T-helper 1 cell treated with Interleukin-12 subunit alpha and Interleukin-12 subunit beta and Interleukin-4 antibody, amounts not matched to agents 30 μg/mL and 1 μg/mL, for 36 hours (primary cell): ENCODE data around the gene TYW1B.
A peak's percentile ranks its signal among the peaks of the same experiment; 100 is the strongest.
"Not testable (repeated sequence)": the region's sequence is repeated elsewhere in the genome, so short reads cannot be mapped to it uniquely, and the experiment has no call there.

ENCODE experiments used
- H3K27ac Mint-ChIP-seq: one replicate; pipeline ENCODE4 v1.8.0; 2021; ENCODE audit warnings: mild to moderate bottlenecking, mixed read lengths
- H3K27me3 Mint-ChIP-seq: one replicate; pipeline ENCODE4 v1.8.0; 2021; ENCODE audit warnings: low read depth, mixed read lengths
- H3K36me3 Mint-ChIP-seq: one replicate; pipeline ENCODE4 v1.8.0; 2021; ENCODE audit warnings: low read depth, mixed read lengths
- H3K4me1 Mint-ChIP-seq: one replicate; pipeline ENCODE4 v1.8.0; 2021; ENCODE audit warnings: low read depth, mixed read lengths
- H3K4me3 Mint-ChIP-seq: one replicate; pipeline ENCODE4 v1.8.0; 2021; ENCODE audit warnings: mild to moderate bottlenecking, moderate library complexity, mixed read lengths
- H3K9me3 Mint-ChIP-seq: one replicate; pipeline ENCODE4 v1.8.0; 2021; ENCODE audit warnings: mixed read lengths

The TYW1B gene, protein sequence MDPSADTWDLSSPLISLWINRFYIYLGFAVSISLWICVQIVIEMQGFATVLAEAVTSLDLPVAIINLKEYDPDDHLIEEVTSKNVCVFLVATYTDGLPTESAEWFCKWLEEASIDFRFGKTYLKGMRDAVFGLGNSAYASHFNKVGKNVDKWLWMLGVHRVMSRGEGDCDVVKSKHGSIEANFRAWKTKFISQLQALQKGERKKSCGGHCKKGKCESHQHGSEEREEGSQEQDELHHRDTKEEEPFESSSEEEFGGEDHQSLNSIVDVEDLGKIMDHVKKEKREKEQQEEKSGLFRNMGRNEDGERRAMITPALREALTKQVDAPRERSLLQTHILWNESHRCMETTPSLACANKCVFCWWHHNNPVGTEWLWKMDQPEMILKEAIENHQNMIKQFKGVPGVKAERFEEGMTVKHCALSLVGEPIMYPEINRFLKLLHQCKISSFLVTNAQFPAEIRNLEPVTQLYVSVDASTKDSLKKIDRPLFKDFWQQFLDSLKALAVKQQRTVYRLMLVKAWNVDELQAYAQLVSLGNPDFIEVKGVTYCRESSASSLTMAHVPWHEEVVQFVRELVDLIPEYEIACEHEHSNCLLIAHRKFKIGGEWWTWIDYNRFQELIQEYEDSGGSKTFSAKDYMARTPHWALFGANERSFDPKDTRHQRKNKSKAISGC

DNA sequence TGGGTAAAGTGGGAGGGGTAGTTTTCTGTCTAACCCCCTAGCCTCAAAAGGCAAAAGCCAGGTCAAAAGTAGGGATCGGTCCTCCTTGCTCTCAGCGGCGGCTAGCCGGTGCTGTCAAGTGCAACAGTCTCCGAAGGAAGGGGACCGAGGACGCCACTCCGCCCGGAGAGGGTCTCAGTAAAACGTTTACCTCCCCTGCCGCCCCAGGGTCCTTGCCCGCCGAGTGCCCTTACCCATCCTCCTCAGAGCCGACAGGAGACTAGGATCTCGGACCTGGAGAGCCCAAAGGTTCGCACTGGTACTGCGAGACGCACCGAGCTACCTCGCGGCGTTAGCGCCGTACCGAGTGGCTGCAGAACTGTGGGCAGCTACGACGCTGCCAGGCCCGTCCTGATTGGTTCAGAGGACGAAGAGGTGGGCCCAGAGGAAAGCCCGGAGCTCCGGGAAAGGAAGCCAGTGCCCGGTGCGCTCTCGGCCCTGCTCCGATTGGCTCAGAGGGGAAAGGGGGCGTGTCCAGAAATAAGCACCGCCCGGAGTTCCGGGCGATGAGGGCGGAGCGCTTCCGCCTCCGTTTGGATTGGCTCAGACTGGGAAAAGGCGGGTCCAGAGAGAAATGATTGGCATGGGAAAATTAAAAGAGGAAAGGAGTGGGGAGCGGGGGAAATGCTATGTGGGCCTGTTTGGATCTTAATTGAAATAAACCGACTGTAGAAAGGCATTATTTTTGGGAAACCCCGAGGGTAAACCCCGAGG is at the start of gene TYW1B:
TSS of gene TYW1B (minus strand) at position 362 of the 753 bp plus-strand sequence. CDS start at position 237, 125 bp downstream.
- not testable (repeated sequence) for H3K9me3 Mint-ChIP-seq, H3K27me3 Mint-ChIP-seq
- peak within 1 kb of the TSS; percentile 96 for H3K27ac Mint-ChIP-seq
- H3K4me1 Mint-ChIP-seq, result peaks cover 29% of the 10 kb centered on the region
- H3K4me3 Mint-ChIP-seq, result peak within 1 kb of the TSS; percentile 97
- peaks cover 15% of the 10 kb centered on the region for H3K36me3 Mint-ChIP-seq

DNA sequence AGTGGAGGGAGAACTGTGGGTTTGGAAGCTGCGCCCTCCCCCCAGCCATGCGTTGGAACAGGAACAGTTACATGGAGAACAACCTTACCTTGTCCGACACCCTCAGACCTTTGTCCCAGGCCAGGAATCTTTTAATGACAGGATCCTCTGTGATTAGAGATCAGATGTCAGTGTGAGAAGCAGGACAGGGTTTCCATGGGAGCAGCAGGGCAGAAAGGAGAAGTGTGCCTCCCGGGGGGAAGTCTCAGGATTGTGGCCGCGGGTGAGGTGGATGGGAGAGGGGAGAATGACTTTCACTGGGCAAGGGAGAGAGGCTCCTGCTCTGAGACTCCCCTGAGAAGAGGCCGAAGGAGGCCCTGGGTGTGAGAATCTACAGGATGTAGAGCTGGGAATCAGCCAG is 39.6 kb upstream of the TYW1B start:
- H3K27me3 Mint-ChIP-seq, H3K9me3 Mint-ChIP-seq, H3K4me1 Mint-ChIP-seq, H3K4me3 Mint-ChIP-seq, H3K36me3 Mint-ChIP-seq, H3K27ac Mint-ChIP-seq: not testable (repeated sequence)

DNA sequence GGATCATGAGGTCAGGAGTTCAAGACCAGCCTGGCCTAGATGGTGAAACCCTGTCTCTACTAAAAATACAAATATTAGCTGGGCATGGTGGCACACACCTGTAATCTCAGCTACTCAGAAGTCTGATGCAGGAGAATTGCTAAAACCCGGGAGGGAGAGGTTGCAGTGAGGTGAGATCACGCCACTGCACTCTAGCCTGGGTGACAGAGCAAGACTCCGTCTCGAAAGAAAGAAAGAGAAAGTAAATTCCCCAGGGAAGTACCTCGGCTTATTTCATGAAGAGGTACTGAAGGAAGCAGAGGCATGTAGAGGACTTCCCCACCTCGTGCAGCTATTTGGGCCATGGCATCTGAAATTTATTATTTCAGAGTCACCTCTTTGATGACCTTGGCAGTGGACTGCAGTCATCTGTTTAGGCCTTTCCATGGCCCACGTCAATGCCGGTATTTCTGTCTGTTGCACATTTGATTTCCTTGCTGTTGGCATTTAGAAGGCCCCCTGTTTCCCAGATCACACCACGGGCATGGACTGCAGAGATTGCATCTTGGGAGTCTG is 30.9 kb upstream of the TYW1B start:
- not testable (repeated sequence) for H3K9me3 Mint-ChIP-seq, H3K27ac Mint-ChIP-seq, H3K36me3 Mint-ChIP-seq, H3K4me1 Mint-ChIP-seq, H3K4me3 Mint-ChIP-seq, H3K27me3 Mint-ChIP-seq

DNA sequence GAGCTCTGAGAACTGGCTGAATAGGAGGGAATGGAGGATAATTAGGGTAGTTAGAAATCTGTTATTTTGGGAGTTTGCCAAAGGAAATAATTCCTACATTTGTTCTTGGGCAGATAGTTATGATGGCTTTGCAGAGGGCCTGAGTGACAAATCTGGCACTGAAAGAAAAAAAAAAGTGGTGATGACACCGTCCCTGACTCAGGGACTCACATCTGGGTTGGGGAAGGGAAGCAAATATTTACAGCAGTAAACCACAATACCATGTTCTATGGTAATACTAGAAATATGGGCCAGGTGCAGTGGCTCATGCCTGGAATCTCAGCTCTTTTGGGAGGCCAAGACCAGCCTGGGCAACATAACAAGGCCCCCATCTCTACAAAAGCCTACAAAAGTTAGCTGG is 29.9 kb upstream of the TYW1B start:
- not testable (repeated sequence) for H3K27me3 Mint-ChIP-seq, H3K4me1 Mint-ChIP-seq, H3K27ac Mint-ChIP-seq, H3K36me3 Mint-ChIP-seq, H3K9me3 Mint-ChIP-seq, H3K4me3 Mint-ChIP-seq

DNA sequence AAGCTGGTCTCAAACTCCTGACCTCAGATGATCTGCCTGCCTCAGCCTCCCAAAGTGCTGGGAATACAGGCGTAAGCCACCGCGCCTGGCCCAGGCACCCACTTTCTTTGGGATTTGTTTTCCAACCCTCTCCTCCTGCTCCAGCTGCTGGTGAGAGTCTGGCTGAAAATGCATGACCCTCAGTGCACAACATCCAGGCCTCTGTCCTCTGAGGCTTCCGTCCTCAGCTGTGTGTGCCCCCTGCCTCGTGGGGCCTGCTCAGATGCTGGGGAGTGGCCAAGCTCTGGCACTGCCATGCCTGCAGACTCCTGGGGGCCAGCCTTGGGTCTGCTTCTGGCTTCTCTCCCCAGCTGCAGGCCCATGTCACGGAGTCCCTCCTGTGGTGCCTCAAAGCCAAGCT is 27.3 kb upstream of the TYW1B start:
- not testable (repeated sequence) for H3K9me3 Mint-ChIP-seq, H3K36me3 Mint-ChIP-seq, H3K27me3 Mint-ChIP-seq, H3K4me3 Mint-ChIP-seq, H3K4me1 Mint-ChIP-seq, H3K27ac Mint-ChIP-seq

DNA sequence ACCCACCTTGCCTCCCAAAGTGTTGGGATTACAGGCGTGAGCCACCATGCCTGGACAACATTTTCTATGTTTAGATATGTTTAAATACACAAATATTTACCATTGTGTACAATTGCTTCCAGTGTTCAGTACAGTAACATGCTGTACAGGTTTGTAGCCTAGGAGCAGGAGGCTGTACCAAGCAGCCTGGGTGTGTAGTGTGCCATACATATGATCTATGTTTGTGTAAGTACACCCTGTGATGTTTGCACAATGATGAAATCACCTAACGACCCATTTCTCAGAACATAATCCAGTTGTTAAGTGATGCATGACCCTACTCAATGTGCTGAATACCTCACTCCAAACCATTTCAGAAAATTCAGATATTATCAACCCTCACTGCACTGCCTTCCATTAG is 24.9 kb upstream of the TYW1B start:
- not testable (repeated sequence) for H3K4me3 Mint-ChIP-seq, H3K9me3 Mint-ChIP-seq, H3K36me3 Mint-ChIP-seq, H3K27me3 Mint-ChIP-seq, H3K4me1 Mint-ChIP-seq, H3K27ac Mint-ChIP-seq

DNA sequence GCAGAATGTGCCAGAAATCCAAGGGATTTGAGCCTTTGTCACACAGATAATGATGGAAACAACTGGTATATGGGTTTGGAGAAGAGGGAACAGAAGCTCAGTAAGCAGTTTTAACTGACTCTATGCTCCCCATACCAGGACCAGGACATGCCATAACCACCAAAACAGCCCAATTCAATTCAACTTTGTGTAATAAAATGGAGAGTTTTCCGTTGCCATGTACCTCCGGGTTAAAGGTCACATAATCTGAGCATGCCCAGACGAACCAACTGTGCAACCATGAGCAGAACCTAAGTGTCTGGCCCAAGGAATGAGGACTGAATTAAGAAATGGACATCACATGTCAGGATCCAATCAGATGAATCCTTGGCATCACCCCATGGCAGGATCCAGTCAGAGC is 22.7 kb upstream of the TYW1B start:
- not testable (repeated sequence) for H3K36me3 Mint-ChIP-seq, H3K27ac Mint-ChIP-seq

DNA sequence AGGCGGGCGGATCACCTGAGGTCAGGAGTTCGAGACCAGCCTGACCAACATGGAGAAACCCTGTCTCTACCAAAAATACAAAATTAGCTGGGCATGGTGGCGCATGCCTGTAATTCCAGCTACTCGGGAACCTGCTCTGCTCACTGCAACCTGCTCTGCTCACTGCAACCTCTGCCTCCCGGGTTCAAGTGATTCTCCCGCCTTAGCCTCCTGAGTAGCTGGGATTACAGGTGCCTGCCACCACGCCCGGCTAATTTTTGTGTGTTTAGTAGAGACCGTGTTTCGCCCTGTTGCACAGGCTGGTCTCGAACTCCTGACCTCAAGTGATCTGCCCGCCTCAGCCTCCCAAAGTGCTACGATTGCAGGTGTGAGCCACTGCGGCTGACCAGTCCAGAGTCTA is 16.1 kb upstream of the TYW1B start:
- not testable (repeated sequence) for H3K27ac Mint-ChIP-seq, H3K4me3 Mint-ChIP-seq, H3K4me1 Mint-ChIP-seq, H3K27me3 Mint-ChIP-seq
- peaks cover 13% of the 10 kb centered on the region for H3K36me3 Mint-ChIP-seq
- peaks cover 22% of the 10 kb centered on the region for H3K9me3 Mint-ChIP-seq

More for the DNA sequence above, 22.7 kb upstream of the TYW1B start:
- H3K9me3 Mint-ChIP-seq, H3K27me3 Mint-ChIP-seq, H3K4me3 Mint-ChIP-seq, H3K4me1 Mint-ChIP-seq: not testable (repeated sequence)

DNA sequence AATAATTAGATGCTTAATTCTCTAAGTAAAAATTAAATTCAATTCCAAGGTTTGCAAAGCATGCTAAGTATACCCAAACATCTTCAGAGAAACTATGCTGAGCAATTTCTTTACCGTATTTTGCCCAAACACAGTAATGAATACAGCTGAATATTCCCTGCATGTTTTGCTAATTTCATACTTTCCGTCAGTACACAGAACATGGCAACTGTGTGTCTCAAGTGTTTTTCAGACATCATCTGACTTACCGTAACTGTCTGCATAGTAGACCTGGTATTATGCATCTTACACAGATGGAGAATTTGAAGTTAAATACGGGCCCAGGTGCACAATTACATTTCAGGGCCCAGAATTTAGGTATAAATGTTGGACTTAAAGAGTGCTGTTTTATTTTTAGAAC is 15.2 kb upstream of the TYW1B start:
- H3K27ac Mint-ChIP-seq, H3K4me1 Mint-ChIP-seq, H3K4me3 Mint-ChIP-seq, H3K27me3 Mint-ChIP-seq: not testable (repeated sequence)
- Mint-ChIP-seq H3K36me3 (peaks cover 16% of the 10 kb centered on the region), H3K9me3 (peaks cover 22% of the 10 kb centered on the region)

DNA sequence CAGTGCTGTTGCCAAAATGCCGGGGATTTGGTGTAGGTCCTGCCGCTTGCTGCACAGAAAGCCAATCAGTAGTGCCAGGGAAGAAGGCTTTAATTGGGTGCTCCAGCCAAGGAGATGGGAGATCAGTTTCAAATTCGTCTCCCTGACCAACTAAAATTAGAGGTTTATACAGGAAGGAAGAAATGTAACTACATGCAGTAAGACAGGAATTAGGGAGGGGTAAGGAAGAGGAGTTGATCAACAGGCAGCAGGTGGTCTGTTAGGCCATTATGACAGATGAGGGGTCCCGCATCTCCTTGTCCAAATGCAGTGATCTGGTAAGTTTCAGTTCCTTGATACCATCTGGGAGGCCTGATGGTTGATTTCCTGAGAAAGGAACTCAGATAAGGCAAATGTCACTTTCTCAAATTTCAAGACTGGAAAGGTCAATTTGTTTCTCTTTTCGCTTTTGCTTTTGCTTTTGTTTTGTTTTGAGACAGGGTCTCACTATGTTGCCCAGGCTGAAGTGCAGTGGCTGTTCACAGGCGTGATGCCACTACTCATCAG is 13.0 kb upstream of the TYW1B start:
- H3K27ac Mint-ChIP-seq, H3K4me1 Mint-ChIP-seq: not testable (repeated sequence)

DNA sequence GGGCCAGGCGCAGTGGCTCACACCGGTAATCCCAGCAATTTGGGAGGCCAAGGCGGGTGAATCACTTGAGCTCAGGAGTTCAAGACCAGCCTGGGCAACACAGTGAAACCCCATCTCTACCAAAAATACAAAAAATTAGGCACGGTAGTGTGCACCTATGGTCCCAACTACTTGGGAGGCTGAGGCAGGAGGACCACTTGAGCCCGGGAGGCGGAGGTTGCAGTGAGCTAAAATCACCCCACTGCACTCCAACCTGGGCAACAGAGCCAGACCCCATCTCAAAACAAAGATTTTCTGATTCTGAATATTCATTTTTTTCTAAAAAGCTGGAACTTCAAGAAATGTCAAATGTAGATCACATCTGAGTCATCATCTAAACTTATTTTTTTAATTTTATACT is 10.3 kb upstream of the TYW1B start:
- H3K9me3 Mint-ChIP-seq, result peaks cover 18% of the 10 kb centered on the region
- not testable (repeated sequence) for H3K4me3 Mint-ChIP-seq, H3K27me3 Mint-ChIP-seq, H3K4me1 Mint-ChIP-seq, H3K27ac Mint-ChIP-seq
- peaks cover 26% of the 10 kb centered on the region for H3K36me3 Mint-ChIP-seq

More for the DNA sequence above, 13.0 kb upstream of the TYW1B start:
- not testable (repeated sequence) for H3K27me3 Mint-ChIP-seq, H3K4me3 Mint-ChIP-seq
- H3K36me3 Mint-ChIP-seq, result peaks cover 24% of the 10 kb centered on the region
- H3K9me3 Mint-ChIP-seq, result peaks cover 18% of the 10 kb centered on the region

DNA sequence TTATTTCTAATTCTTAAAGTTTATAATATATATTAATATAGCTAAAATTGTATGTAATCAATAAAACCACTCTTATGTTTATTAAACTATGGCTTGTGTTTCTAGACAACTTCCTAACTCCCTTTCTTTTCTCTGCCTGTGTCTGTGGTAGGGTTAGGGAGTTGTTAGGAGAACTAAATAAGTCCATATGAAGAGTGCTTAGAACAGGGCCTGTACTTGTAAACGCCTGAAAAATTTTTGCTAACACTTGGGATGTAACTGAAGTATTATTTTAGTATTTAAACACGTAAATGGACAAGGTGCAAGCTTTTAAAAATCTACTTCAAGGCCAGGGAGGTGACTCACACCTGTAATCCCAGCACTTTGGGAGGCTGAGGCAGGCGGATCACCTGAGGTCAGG is 9.3 kb upstream of the TYW1B start:
- H3K27me3 Mint-ChIP-seq, H3K27ac Mint-ChIP-seq, H3K4me1 Mint-ChIP-seq, H3K4me3 Mint-ChIP-seq: not testable (repeated sequence)
- peaks cover 35% of the 10 kb centered on the region for H3K36me3 Mint-ChIP-seq
- peaks cover 18% of the 10 kb centered on the region for H3K9me3 Mint-ChIP-seq

DNA sequence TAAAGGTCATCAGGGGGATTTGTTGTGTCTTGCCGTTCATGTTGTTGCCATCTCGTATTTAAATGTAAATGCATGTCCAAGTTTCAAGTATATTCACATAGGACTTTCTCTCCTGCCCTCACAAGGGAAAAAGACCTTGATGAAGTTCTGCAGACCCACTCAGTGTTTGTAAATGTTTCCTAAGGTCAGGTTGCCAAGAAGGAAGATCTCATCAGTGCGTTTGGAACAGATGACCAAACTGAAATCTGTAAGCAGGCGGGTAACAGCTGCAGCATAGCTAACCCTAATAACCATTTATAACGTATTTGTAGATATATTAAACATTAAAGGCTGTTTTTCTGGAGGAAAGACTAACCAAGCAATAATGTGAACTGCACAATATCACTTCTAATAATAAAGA is 2.6 kb upstream of the TYW1B start:
- H3K27me3 Mint-ChIP-seq, H3K9me3 Mint-ChIP-seq: not testable (repeated sequence)
- H3K36me3 Mint-ChIP-seq, result peaks cover 20% of the 10 kb centered on the region
- H3K27ac Mint-ChIP-seq, result peak overlapping the region; percentile 98
- peak overlapping the region; percentile 97 for H3K4me3 Mint-ChIP-seq
- peaks cover 29% of the 10 kb centered on the region for H3K4me1 Mint-ChIP-seq

DNA sequence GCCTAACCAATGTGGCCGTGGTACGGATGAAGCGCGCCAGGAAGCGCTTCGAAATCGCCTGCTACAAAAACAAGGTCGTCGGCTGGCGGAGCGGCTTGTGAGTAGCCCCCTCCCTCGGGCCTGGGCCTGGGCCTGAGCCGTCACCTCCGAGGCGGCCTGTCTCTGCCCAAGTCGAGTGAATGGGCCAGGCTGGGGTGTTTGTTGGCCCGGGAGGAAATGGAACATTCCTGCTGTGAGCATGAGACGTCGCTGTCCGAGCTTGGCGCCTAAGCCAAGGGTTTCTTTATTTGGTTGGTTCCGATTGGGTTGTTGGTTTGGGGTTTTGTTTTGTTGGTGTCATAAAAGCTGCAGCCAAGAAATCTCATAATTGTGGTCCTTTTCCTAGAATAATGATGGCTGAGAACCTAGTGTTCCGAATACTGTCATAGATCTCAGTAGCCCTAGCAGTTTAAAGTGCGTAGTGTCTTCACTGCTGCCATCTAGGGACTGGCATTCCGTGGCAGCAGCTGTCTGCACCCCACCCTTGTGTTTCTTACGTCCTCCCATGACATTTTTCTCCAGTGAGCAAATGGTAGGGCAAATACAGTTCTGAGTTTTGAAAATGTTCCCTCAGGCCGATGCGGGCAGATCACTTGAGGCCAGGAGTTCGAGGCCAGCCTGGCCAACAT is 1.8 kb upstream of the TYW1B start:
- Mint-ChIP-seq H3K36me3 (peaks cover 20% of the 10 kb centered on the region), H3K27ac (peak overlapping the region; percentile 98), H3K4me3 (peak overlapping the region; percentile 97), H3K4me1 (peaks cover 29% of the 10 kb centered on the region)
- not testable (repeated sequence) for H3K9me3 Mint-ChIP-seq, H3K27me3 Mint-ChIP-seq
